Measurements from ENCODE around the gene ANAPC13.

The ANAPC13 gene, protein sequence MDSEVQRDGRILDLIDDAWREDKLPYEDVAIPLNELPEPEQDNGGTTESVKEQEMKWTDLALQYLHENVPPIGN
- total RNA-seq, result 13.4 to 26.6 (median 22.9) reads per million in 4 experiments

DNA sequence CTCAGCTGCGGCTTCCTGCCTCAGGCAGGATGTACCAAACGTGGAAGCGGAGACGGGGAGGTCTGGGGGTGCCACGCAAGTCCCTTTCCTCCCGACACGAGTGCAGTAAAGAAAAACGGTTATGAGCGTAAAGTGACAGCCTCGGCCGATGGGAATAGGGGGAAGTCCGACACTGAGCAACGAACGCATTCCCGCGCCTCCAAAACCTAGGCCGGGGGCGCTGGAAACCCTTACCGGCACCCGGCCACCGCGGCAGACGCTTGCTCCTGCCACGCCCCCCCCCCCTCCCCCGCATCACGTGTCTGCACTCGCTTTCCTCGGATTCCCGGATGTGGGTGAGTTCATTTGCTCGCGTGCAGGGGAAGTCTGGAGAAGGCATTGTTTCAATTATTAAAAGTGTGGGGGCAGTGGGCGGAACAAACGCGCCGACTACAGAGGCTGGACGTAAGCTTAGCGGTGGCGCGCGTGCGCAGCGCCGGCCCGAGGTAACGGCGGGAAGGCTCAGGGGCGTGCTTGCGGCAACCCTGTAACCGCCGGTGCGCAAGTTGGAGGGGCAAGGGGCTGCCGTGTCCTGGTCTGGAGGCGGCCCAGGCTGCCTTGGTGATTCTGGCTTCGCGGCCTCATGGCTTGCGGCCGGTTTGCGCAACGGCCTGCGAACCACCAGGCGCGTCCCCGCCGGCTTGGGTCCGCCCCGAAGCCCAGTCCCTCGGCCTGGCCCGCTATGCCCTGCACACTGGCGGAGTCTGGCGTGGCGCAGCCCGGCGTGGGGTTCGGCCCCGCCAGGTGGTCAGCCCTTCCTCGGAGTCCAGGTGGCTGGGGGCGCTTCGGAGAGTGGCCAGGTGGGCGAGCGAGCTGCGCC, at the start of gene ANAPC13, which contains the start of gene CEP63:
Gene ANAPC13 (minus strand): TSS at position 268 of the 859 bp plus-strand sequence. CDS start 3,081 bp downstream, outside the sequence.
Gene CEP63 (plus strand): TSS at position 340 of the 859 bp plus-strand sequence. CDS start 9,264 bp downstream, outside the sequence.
- peak; percentile 87 for DNase-seq

DNA sequence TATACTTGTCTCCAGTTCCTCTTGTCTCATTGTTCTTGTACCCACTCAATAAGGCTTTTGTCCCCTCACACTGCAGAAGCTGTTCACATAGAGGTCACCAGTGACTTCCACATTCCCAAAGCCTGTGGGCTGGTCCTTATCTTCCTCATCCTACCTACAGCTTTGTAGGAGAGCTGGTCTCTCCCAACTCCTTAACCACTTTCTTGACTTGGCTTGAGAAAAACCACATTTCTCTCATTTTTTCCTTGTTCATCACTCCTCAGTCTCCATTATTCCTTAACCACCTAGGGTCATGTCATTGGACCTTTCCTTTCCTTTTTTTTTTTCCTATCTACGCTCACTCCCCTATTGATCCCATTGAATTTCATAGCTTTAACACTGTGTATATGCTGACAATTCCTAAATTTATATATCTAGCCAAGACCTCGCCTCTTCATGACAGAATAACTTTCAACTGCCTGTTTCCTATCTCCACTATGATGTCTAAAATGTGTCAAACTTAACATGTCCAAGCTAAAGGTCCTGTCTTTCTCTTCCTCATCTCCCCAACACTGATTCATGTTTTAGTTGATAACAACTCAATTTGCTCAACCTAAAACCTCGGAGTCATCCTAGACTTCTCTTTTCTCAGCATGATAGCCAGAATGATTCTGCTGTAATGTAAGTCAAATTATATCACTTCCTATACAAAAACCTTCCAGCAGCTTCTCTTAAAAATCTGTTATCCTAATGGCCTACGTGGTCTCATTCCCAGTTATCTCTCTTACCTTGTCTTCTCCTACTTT, 49.6 kb upstream of the ANAPC13 start:
- DNase-seq, result no peak

DNA sequence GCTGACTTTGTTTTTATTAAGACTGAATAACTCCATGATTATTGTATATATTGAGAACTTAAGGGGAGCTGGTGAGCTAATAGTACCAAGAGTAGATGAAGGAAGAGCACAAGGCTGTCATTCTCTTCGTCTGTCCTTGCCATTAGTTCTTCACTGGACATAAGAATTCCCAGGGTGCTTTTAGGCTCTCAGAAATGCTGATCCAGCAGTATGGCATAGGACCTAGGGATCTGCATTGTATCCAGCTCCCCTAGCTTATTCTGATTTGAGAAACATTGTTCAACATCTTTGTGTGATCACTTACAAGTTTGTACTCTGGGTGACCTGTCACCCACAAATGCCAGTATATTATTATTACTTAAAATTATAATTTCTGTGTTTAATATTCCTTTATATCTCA, 47.7 kb upstream of the ANAPC13 start:
- DNase-seq, result no peak

DNA sequence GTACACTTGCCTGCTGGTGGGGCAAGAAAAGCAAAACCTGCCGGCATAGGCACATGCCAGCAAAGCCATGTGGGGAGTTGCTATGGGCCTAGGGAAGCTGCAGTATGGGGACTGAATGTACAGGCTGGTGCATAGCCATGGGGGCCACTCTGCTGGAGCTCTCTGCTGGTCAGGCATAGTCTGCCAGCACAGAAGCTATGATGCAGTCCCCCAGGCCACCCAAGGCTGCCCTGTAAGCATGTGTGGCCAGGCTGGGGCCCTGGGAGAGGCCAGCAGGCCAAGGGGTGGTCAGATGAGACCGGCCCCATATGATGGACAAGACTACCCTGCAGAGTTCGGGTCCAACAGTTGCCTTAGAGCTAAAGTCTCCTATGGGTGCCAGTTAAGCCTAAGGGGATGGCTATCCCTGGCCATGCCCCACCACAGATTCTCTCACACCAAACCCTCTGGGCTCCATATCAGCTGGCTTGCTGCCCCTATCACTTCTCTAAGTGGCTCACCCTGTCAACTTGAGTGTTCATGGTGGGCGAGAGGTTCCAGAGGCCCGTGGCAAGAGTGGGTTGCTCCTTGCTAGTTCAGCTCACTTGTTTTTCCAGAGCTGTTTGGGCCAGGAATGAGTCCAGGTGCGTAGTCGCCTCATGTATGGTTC, 41.9 kb upstream of the ANAPC13 start:
- no peak for DNase-seq

DNA sequence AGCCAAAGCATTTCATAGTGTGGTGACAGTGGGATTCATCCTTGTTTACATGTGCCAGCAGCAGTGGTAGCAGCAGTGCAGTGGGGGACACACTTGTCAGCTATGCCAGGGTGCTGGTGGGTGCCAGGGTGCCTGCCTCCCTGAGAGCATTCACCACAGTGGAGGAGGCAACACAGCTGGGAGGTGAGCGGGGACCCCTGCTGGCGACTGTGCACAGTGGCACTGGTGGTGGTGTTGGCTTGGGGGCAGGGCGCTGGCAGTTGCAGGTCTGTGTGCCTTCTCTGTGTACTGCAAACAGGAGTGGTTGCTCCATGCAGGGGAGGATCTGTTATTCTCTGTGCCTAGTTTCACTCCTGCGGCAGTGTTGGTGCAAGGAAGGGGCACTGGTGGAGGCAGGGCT, 41.3 kb upstream of the ANAPC13 start:
- no peak for DNase-seq

DNA sequence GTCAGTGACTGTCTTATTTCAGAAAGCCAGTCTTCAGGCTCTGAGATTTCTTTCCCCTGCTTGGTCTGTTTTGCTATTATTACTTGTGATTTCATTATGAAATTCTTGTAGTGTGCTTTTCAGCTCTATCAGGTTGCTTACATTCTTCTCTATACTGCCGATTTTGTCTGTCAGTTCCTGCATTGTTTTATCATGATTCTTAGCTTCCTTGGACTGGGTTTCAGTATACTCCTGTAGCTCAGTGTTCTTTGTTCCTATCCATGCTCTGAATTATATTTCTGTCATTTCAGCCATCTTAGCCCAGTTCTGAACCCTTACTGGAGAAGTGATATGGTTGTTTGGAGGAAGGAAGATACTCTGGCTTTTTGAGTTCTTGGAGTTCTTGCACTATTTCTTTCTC, 40.5 kb upstream of the ANAPC13 start:
- DNase-seq, result no peak

DNA sequence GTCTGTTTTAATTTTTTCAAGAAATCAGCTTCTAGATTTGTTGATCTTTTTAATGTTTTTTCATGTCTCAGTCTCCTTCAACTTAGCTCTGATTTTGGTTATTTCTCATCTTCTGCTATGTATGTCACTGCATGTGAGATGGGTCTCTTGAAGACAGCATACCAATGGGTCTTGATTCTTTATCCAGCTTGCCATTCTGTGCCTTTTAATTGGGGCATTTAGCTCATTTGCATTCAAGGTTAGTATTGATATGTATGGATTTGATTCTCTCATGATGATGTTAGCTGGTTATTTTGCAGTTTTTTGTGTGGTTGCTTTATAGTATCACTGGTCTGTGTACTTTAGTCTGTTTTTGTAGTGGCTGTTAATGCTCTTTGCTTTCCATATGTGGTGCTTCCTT, 39.5 kb upstream of the ANAPC13 start:
- no peak for DNase-seq

DNA sequence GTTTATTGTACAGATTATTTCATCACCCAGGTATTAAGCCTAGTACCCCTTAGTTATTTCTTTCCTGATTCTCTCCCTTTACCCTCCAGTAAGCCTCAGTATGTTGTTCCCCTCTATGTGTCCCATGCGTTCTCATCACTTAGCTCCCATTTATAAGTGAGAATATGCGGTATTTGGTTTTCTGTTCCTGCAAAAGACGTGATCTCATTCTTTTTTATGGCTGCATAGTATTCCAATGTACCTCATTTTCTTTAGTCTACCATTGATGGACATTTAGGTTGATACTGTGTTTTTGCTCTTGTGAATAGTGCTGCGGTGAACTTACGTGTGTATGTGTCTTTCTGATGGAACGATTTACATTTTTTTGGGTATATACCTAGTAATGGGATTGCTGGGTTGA, 36.8 kb upstream of the ANAPC13 start:
- no peak for DNase-seq

DNA sequence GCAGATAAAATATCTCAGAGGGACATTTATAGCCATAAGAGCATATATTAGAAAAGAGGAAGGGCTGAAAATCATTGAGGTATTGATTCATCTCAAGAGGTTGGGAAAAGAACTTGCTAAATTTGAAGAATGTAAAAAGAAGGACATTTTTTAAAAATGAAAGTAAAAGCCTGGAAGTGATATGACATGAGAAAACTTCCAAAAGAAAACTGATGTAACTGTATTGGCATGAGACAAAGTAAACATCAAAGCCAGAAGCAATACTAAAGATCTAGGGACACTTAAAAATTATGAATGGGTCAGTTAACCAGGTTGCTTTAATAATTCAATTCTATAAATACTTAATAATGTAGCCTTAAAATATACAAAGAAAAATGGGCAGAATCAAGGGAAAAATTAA, 32.0 kb upstream of the ANAPC13 start:
- no peak for DNase-seq

DNA sequence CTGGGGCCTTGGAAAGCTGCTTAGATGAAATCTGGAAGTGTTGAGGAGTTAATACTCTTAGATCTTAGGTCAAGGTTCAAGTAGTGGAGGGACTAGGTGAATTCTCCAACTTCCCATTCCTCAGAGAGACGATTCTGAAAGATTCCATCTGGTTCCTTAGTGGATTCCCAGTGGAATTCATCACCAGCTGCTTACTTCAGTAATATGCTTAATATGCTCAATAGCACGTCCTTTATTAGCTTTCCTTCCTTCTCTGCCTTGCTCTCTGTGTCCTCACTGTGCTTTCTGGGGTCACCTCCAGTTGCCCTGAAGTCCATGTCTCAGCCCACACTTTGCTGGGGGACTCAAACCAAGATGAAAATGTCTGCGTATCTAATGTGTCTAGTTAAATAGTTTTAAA, 31.1 kb upstream of the ANAPC13 start:
- no peak for DNase-seq

DNA sequence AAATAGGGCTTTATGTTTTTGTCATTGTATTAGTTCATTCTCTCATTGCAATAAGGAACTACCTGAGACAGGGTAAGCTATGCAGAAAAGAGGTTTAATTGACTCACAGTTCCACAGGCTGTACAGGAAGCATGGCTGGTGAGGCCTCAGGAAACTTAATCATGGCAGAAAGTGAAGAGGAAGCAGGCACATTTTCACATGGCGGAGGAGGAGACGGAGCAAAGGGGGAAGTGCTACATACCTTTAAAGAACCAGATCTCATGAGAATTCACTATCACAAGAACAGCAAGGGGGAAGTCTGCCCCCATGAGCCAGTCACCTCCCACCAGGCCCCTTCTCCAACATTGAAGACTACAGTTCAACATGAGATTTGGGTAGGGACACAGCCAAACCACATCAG, 25.7 kb upstream of the ANAPC13 start:
- no peak for DNase-seq

DNA sequence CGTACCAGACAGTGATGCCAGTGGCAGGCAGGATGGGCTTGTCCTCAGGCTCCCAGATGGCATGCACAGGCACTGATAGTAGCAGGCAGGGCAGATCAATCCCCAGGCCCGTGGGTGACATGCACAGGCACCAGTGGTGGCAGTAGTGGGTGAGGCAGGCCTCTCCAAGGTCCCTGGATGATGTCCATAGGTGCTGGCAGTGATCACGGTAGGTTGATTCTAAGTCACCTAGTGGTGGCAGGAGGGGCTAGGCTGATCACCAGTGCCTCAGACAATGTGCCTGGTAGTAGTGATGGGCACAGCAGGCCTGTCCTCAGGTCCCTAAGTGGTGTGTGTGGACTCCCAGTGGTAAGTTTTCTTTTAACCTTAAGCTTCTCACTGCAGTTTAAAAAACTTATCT, 19.7 kb upstream of the ANAPC13 start:
- no peak for DNase-seq

DNA sequence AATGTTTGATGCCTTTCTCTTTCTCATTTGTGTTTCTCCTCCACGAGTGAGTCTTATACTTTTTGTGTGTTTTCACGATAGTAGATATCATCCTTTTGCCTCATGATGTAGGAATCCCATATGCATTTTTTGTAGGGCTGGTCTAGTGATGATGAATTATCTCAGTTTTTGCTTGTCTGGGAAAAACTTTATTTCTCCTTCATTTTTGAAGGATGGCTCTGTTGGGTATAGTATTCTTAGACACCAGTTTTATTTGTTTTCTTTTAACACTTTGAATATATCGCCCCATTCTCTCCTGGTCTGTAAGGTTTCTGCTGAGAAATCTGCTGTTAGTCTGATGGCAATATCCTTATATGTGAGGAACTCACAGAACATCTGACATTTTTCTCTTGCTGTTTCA, 18.3 kb upstream of the ANAPC13 start:
- no peak for DNase-seq

DNA sequence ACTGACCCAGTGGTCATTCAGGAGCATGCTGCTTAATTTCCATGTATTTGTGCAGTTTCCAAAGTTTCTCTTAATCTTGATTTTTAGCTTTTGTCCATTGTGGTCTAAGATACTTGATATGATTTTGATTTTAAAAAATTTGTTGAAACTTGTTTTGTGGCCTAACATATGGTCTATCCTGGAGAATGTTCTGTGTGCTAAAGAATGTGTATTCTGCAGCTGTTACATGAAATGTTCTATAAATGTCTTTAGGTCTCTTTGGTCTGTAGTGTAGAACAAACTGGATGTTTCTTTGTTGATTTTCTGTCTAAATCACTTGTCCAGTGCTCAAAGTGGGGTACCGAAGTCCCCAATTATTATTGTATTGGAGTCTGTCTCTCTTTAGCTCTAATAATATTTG, 17.5 kb upstream of the ANAPC13 start:
- no peak for DNase-seq

DNA sequence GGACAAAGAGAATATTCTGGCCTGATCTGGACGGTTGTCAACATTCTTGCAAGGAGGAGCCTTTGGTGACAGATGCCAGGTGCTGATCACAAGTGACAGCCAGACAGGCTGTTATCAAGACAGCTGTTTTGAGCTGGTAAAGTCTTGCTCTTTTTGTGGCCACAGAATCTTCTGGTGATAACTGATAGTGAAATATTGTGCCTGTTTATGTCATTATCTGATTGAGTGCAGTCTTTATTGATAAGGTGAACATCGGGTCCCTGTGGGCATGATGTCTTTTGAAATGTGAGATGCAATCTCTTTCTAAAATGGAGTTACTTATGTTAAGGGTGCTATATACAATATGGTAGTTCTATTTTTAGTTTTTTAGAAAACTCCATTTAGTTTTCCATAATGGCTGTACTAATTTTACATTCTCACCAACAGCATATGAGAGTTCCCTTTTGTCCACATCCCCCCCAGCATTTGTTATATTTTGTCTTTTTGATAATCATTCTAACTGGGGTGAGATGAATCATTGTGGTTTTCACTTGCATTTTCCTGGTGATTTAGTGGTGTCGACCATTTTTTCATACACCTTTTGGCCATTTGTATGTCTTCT, 10.8 kb upstream of the ANAPC13 start:
- DNase-seq, result no peak

DNA sequence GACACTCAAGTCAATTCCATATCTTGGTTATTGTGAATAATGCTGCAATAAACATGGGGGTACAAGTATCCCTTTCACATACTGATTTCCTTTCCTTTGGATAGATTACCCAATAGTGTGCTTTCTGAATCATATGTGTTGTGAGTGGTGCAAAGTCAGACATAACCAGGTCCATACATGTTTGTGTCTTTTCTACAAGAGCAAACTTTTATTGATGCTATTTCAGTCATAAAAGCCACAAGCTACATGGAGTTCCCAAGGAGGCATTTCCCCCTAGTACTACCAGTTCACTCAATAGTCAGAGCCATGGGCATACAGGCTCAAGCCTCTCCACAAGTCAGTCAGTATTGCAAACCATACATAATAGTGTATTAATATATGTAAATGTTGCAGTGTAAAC, 10.2 kb upstream of the ANAPC13 start:
- no peak for DNase-seq

DNA sequence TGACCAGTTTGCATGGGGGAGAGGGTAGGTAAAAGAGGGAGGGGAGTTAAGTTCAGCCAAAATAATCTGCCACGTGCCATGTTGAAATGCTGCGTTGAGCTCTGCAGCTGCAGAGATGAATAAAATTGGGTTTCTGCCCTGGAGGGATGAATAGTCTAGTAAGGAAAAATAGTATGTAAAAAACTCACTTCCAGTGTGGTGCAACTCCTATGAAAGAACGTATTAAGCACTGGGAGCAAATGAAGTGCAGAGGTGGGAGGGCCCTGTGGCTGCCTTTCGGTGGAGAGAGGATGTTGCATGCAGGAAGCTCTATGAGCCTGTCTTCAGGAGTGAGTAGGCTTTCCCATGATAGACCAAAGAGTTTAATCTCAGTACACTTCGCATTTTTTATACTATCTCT, 8.7 kb upstream of the ANAPC13 start:
- no peak for DNase-seq

DNA sequence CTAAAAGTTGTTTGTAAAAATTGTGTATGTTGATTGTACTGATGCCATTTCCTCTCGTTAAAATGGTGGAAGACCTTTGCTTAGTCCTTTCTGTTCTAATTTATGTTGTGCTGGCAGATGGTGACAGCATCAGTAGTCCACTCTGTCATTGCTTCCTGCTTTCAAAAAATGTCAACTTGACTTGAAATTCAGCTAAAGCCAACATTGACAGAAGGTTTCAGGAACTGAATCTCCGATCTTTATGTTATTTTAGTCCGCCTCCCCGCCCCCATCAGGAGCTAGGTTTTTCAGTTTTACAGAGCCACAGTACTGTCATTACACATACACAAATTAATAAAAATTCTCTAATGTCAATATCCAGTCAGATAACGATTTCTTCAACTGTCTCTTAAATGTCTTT, 1.6 kb upstream of the ANAPC13 start:
- DNase-seq, result no peak

DNA sequence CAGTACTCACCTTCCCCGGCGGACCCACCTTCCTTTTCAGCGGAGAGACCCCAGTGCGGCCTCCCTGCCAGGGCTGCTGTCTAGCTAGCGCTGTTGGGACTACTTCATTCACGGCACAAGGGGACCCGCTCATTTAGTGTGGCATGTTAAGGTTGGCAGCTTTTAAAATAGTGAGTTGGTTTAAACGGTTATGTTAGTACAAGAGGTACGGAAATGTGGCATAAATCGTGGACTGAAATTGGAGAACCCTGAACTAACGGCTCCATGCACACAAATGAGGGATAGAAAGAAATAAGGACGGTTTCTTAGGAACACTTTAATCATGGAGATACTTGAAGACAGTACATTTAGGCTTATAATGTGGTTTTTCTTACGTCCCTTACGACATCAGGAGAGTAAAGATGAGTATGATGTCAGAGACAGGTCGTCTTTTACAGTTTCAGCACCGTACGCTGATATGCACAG, 824 bp upstream of the ANAPC13 start:
- DNase-seq, result peak; percentile 26

DNA sequence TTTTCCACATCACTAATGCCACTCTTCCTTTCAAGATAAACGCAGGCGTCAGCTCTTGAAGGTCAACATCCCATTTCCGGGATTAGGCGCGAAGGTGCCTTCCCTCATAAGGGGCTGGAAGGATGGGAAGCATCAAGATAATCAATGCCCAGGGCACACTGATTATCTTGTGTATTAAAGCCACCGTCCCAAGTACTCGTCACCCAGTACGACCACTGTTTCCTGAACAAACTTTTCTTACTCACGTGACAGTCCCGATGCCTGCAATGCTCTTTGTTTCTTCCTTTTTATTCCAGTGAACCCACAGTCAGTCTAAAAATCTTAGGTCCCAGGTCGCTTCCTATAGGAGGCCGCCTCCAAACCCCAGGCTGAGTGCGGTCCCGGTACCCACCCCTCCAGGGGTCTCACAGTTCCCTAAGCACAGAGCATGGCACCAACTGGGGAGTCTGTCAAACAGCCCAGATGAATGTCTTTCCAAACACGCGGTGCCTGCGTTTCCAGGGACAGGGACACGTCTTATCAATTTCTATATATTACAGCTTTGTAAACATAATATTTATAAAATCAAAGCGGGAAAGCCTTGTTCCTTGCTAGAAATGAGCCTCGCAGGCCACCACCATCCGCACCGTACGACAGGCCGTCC, 589 bp downstream of the ANAPC13 start:
- no peak for DNase-seq

DNA sequence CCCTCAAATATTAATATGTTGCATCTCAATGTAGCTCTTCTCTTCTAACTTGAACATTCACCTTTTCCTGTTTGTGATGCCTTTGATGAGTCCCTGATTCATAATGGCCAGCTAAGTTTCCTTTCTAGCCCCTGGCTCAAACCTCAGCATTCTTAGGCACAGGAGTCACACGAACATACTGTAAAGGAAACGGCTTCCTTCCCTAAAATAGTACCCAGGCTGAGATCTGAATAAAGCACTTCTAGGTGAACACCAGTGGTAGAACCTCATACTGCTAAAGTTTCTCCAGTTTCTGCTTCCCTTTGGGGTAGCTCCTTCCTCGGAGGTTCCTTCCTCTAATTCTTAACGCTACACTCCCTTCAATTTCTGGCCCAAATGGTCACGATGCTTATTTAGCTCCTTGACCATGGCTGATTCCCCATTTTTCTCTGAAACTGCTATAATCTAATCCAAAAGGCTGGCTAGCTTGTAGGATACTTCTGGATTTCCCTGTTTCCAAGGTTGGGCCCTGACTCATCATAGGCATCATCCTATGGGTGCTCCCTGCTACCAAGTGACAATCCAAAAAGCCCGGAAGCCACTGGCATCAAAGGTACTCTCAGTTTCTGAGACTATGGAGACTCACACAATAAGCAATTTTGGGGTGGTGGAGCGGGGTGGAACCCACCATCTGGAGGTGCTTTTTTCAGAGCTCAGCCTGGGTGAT, 2.4 kb downstream of the ANAPC13 start:
- no peak for DNase-seq

DNA sequence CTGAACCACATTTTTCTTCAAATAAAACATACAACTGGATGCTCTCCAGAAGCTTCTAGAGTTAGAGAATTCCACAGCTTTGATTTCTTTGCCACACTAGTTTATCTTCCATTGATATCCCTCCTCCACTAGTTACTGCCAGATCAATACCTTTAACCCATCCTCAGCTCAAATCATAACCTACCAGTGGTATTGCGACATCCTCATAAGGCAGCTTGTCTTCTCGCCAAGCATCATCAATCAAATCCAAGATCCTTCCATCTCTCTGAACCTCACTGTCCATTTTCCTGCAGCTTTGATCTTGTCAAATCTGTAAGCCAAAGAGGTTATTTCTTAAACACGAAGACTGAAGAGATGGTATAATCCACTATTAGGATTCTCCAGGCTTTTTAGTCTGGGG, 3.2 kb downstream of the ANAPC13 start:
- no peak for DNase-seq
